KMS-11 (cell line): ENCODE data around the gene FASTKD3.

Experiments
- H2AFZ ChIP-seq: fragments of 200-600 bp; sonication (generic); 2 replicates; pipeline ENCODE4 v1.6.1; 2016; ENCODE audit warnings: antibody characterized with exemption, mixed run types, low read depth
- H3K27ac ChIP-seq: fragments of 200-600 bp; sonication (generic); 2 replicates; pipeline ENCODE4 v1.6.1; 2016; ENCODE audit warnings: mild to moderate bottlenecking, mixed run types
- H3K27me3 ChIP-seq: fragments of 200-600 bp; sonication (generic); 2 replicates; pipeline ENCODE4 v1.6.1; 2017; ENCODE audit warnings: mild to moderate bottlenecking, low read depth, mixed run types, moderate library complexity; ENCODE audit not compliant: insufficient read depth
- H3K36me3 ChIP-seq: fragments of 200-600 bp; sonication (generic); 2 replicates; pipeline ENCODE4 v1.6.1; 2017; ENCODE audit warnings: mild to moderate bottlenecking, mixed run types; ENCODE audit not compliant: insufficient read depth
- H3K4me1 ChIP-seq: fragments of 200-600 bp; sonication (generic); 2 replicates; pipeline ENCODE4 v1.6.1; 2016; ENCODE audit warnings: mild to moderate bottlenecking, low read depth, mixed run types; ENCODE audit not compliant: poor library complexity, severe bottlenecking
- H3K4me2 ChIP-seq: fragments of 200-600 bp; sonication (generic); 2 replicates; pipeline ENCODE4 v1.7.0; 2016; ENCODE audit warnings: mild to moderate bottlenecking, mixed run types
- H3K4me3 ChIP-seq: fragments of 200-600 bp; sonication (generic); IDR thresholded peaks from 2 replicates; pipeline ENCODE4 v1.6.1; 2017; ENCODE audit warnings: low read depth, low read length, mixed read lengths; ENCODE audit not compliant: insufficient read depth
- H3K79me2 ChIP-seq: fragments of 200-600 bp; sonication (generic); 2 replicates; pipeline ENCODE4 v1.6.1; 2016; ENCODE audit warnings: low read depth, mixed run types; ENCODE audit not compliant: insufficient read depth
- H3K9ac ChIP-seq: fragments of 200-600 bp; sonication (generic); 2 replicates; pipeline ENCODE4 v1.6.1; 2016; ENCODE audit warnings: mild to moderate bottlenecking, mixed run types
- H4K20me1 ChIP-seq: fragments of 200-600 bp; sonication (generic); 2 replicates; pipeline ENCODE4 v1.6.1; 2016; ENCODE audit warnings: mild to moderate bottlenecking, mixed run types; ENCODE audit not compliant: insufficient read depth
- CTCF ChIP-seq: fragments of 200-600 bp; sonication (generic); conservative IDR thresholded peaks from 2 replicates; pipeline ENCODE4 v1.6.1; 2017; ENCODE audit warnings: low read depth, mild to moderate bottlenecking, antibody characterized with exemption, low read length, moderate library complexity, mixed read lengths

FASTKD3 gene

GRCh38 chr5:7902666-7903625, 34.1 kb upstream of the FASTKD3 start:
- Histone ChIP-seq H3K79me2 (no peaks in the 10 kb centered on the region), H3K4me3 (no peak overlapping the region), H4K20me1 (no peaks in the 10 kb centered on the region), H3K9ac (no peak overlapping the region), H3K4me2 (no peak overlapping the region), H3K4me1 (no peaks in the 10 kb centered on the region), H3K36me3 (peaks cover 22% of the 10 kb centered on the region; the same call in 1 of the 2 replicates), H3K27ac (no peak overlapping the region), H2AFZ (no peak overlapping the region), H3K27me3 (no peaks in the 10 kb centered on the region)
- TF ChIP-seq CTCF: no peak

GRCh38 chr5:7902201-7902600, 33.4 kb upstream of the FASTKD3 start:
- Histone ChIP-seq H3K27ac (no peak overlapping the region), H3K36me3 (peaks cover 27% of the 10 kb centered on the region; the same call in 1 of the 2 replicates)

GRCh38 chr5:7897014-7897600, 28.3 kb upstream of the FASTKD3 start:
- Histone ChIP-seq H2AFZ (no peak overlapping the region), H3K79me2 (0 out of 2 replicates have a peak, but pooled peaks cover 9% of the 10 kb centered on the region), H3K9ac (no peak overlapping the region), H3K4me1 (peaks cover 33% of the 10 kb centered on the region), H3K36me3 (peaks cover 43% of the 10 kb centered on the region; the same call in 1 of the 2 replicates), H3K27ac (no peak overlapping the region), H3K4me2 (no peak overlapping the region), H3K4me3 (no peak overlapping the region), H3K27me3 (no peaks in the 10 kb centered on the region), H4K20me1 (peaks cover 14% of the 10 kb centered on the region; the same call in 1 of the 2 replicates)
- TF ChIP-seq CTCF: peak; percentile 31; the same call in 1 of the 2 replicates

More at GRCh38 chr5:7902201-7902600, 33.4 kb upstream of the FASTKD3 start:
- Histone ChIP-seq H3K9ac (no peak overlapping the region), H3K4me3 (no peak overlapping the region), H3K27me3 (no peaks in the 10 kb centered on the region), H3K4me2 (no peak overlapping the region), H2AFZ (no peak overlapping the region), H3K4me1 (no peaks in the 10 kb centered on the region), H3K79me2 (no peaks in the 10 kb centered on the region), H4K20me1 (no peaks in the 10 kb centered on the region)
- TF ChIP-seq CTCF: no peak

GRCh38 chr5:7894860-7895259, 26.0 kb upstream of the FASTKD3 start:
- no peak overlapping the region for H2AFZ ChIP-seq
- no peak for TF ChIP-seq CTCF
- H3K27ac ChIP-seq: peak overlapping the region; percentile 10; the same call in 1 of the 2 replicates
- peaks cover 14% of the 10 kb centered on the region; the same call in 1 of the 2 replicates for H4K20me1 ChIP-seq
- no peak overlapping the region for H3K9ac ChIP-seq
- peaks cover 43% of the 10 kb centered on the region for H3K4me1 ChIP-seq
- H3K36me3 ChIP-seq: peaks cover 46% of the 10 kb centered on the region; the same call in 1 of the 2 replicates
- H3K4me3 ChIP-seq: no peak overlapping the region
- peak overlapping the region; percentile 35 for H3K4me2 ChIP-seq
- no peaks in the 10 kb centered on the region for H3K27me3 ChIP-seq
- peaks cover 9% of the 10 kb centered on the region; the same call in 1 of the 2 replicates for H3K79me2 ChIP-seq
